Esophagus squamous epithelium (tissue), 5 donors: ENCODE measurements around the gene EHF. TPM values are rescaled to one million over a fixed set of nuclear protein-coding genes. Genes with fewer than 3 reads are reported as not detected.
A peak's percentile ranks its signal among the peaks of the same experiment; 100 is the strongest.

Experiments
- DNase-seq: peaks from one replicate; lab custom pipeline; 2025; lab: John Stamatoyannopoulos, UW
- H3K27ac ChIP-seq, 4 donors: fragments of 200-600 bp; sonication (generic); one replicate each; pipeline ENCODE4 v1.5.1; 2016 to 2019; ENCODE audit warnings: mild to moderate bottlenecking in 1 of 4
- H3K27me3 ChIP-seq, 4 donors: fragments of 200-600 bp; sonication (generic); 1 replicate in 3 of 4; 2 replicates in 1 of 4; pipeline versions ENCODE4 v1.5.1 to v1.6.0; 2017 to 2021; ENCODE audit warnings: antibody characterized with exemption in 1 of 4
- H3K36me3 ChIP-seq, 3 donors: fragments of 200-600 bp; sonication (generic); one replicate each; pipeline ENCODE4 v1.5.1; 2016 to 2019
- H3K4me1 ChIP-seq, 3 donors: fragments of 200-600 bp; sonication (generic); one replicate each; pipeline ENCODE4 v1.5.1; 2017 to 2019
- H3K4me3 ChIP-seq, 4 donors: fragments of 200-600 bp; sonication (generic); 1 replicate in 3 of 4; 2 replicates in 1 of 4; pipeline ENCODE4 v1.5.1; 2016 to 2019; ENCODE audit warnings: mild to moderate bottlenecking in 2 of 4, moderate library complexity in 1 of 4
- H3K9me3 ChIP-seq, 3 donors: fragments of 200-600 bp; sonication (generic); one replicate each; pipeline ENCODE4 v1.5.1; 2016 to 2019
- CTCF ChIP-seq, 6 experiments: fragments of 450-650 bp in 4 of 6; fragments of 200-600 bp in 2 of 6; sonication (generic) in 2 of 6; IDR thresholded peaks; one replicate each; pipeline ENCODE4 v1.5.1; 2016 to 2019; ENCODE audit warnings: antibody characterized with exemption in 6 of 6, mild to moderate bottlenecking in 4 of 6, moderate library complexity in 4 of 6
- POLR2A ChIP-seq, 4 donors: fragments of 450-650 bp; IDR thresholded peaks; one replicate each; pipeline ENCODE4 v1.6.1; 2017; ENCODE audit warnings: antibody characterized with exemption in 4 of 4, mild to moderate bottlenecking in 4 of 4, moderate library complexity in 3 of 4
- WGBS, 2 donors: methylation state at CpG; one replicate each; pipeline ENCODE4 v1.1.5; 2018; 5-methylcytosine and 5-hydroxymethylcytosine counted together
- intact Hi-C: fragments of 100-400 bp; cut with DNase I; formaldehyde crosslinking; loops from one replicate; pipeline ENCODE4 v1.15.0; 2022
- total RNA-seq, 4 donors: library from RNA; depleted of rRNA; stranded (reverse); fragments of >200 nt; gene quantifications; one replicate each; pipeline ENCODE4 v1.1.0, GENCODE V29; 2016
- donor health status: DM: yes; HTN: yes; CAD: no.

The EHF gene
- total RNA-seq, 4 donors from 2014 or later = 265 to 388 (median 325) TPM

- H3K27ac ChIP-seq = no peak overlapping the region
Observed at GRCh38 chr11:34696862-34697261, 76.0 kb downstream of the EHF start.

GRCh38 chr11:34706709-34707461, 86.0 kb downstream of the EHF start:
- intact Hi-C loops = no loop called here
- no peak for DNase-seq
- Histone ChIP-seq H3K9me3 (peaks cover 0 to 24% (median 8%) of the 10 kb centered on the region in 3 donors), H3K36me3 (peaks cover 0 to 16% (median 0%) of the 10 kb centered on the region in 3 donors), H3K4me3 (no peak overlapping the region), H3K4me1 (peaks cover 0 to 16% (median 0%) of the 10 kb centered on the region in 3 donors), H3K27me3 (no peaks in the 10 kb centered on the region), H3K27ac (peak overlapping the region; percentile 47 to 80 (median 79))
- WGBS, 2 donors = 27 to 33% methylated on average over 1 of the region's 2 CpGs
- TF ChIP-seq POLR2A (IDR thresholded peaks at IDR 0.05) = no peak
- TF ChIP-seq CTCF (IDR thresholded peaks at IDR 0.05) = no peak

More at GRCh38 chr11:34696862-34697261, 76.0 kb downstream of the EHF start:
- no peak for DNase-seq
- peaks cover 0 to 19% (median 0%) of the 10 kb centered on the region in 3 donors for H3K36me3 ChIP-seq
- H3K9me3 ChIP-seq = peaks cover 0 to 4% (median 0%) of the 10 kb centered on the region in 3 donors
- intact Hi-C loops = no loop called here
- H3K4me3 ChIP-seq = no peak overlapping the region
- no peaks in the 10 kb centered on the region for H3K27me3 ChIP-seq
- TF ChIP-seq POLR2A (IDR thresholded peaks at IDR 0.05) = no peak
- TF ChIP-seq CTCF (IDR thresholded peaks at IDR 0.05) = no peak
- H3K4me1 ChIP-seq = no peaks in the 10 kb centered on the region

GRCh38 chr11:34707462-34707840, 86.6 kb downstream of the EHF start:
- TF ChIP-seq CTCF (IDR thresholded peaks at IDR 0.05) = no peak
- TF ChIP-seq POLR2A (IDR thresholded peaks at IDR 0.05) = no peak
- 52 to 65% methylated on average over 3 of the region's 3 CpGs for WGBS, 2 donors
- peaks cover 0 to 16% (median 0%) of the 10 kb centered on the region in 3 donors for H3K4me1 ChIP-seq
- peaks cover 0 to 24% (median 9%) of the 10 kb centered on the region in 3 donors for H3K9me3 ChIP-seq
- intact Hi-C loops = no loop called here
- H3K36me3 ChIP-seq = peaks cover 0 to 11% (median 0%) of the 10 kb centered on the region in 3 donors
- DNase-seq = no peak
- no peak overlapping the region for H3K4me3 ChIP-seq
- no peaks in the 10 kb centered on the region for H3K27me3 ChIP-seq
- H3K27ac ChIP-seq = peak overlapping the region; percentile 47 to 80 (median 66)

Other genes starting within 250 kb of the EHF start
- 10 to 100 TPM; 21.9 to 99.0 (median 39.9) TPM for gene CAT, start 182.2 kb upstream of the EHF start, total RNA-seq
- gene ELF5, start 107.3 kb upstream of the EHF start, total RNA-seq = 1 to 10 TPM in 1 of 4 donors, under 1 TPM in 3; 0.11 to 1.8 (median 0.32) TPM